Ovary (tissue), 9 donors: ENCODE measurements around the gene TNRC6B. TPM values are rescaled to one million over a fixed set of nuclear protein-coding genes. Genes with fewer than 3 reads are reported as not detected.

Experiments
- DNase-seq, 5 donors: peaks; one replicate each; pipeline ENCODE4 v3.0.0-alpha.2; 2019 to 2020
- H3K27ac ChIP-seq, 2 donors: fragments of 200-600 bp; one replicate each; pipeline versions ENCODE4 v1.5.1 to v1.8.0; 2019 to 2022
- H3K27me3 ChIP-seq: fragments of 200-600 bp; one replicate; pipeline ENCODE4 v1.8.0; 2022
- H3K36me3 ChIP-seq: fragments of 200-600 bp; sonication (generic); one replicate; pipeline ENCODE4 v1.5.1; 2019
- H3K4me1 ChIP-seq: one replicate; pipeline ENCODE4 v1.8.1; 2013; ENCODE audit warnings: mild to moderate bottlenecking, moderate library complexity; ENCODE audit not compliant: insufficient read depth
- H3K4me3 ChIP-seq: fragments of 200-600 bp; sonication (generic); one replicate; pipeline ENCODE4 v1.5.1; 2017
- H3K9me3 ChIP-seq, 2 donors: fragments of 200-600 bp in 1 of 2; sonication (generic) in 1 of 2; one replicate each; pipeline versions ENCODE4 v1.5.1 to v1.8.1; 2013 to 2019; ENCODE audit warnings: mild to moderate bottlenecking in 1 of 2, moderate library complexity in 1 of 2
- EP300 ChIP-seq: sonication (generic); formaldehyde crosslinking; IDR thresholded peaks from one replicate; pipeline ENCODE4 v1.6.1; 2017; ENCODE audit warnings: antibody characterized with exemption
- POLR2A ChIP-seq: fragments of 450-650 bp; IDR thresholded peaks from one replicate; pipeline ENCODE4 v1.6.1; 2017; ENCODE audit warnings: antibody characterized with exemption, mild to moderate bottlenecking, moderate library complexity
- WGBS, 3 donors: extraction: QIAGEN DNeasy Blood & Tissue Kit in 1 of 3; methylation state at CpG; one replicate each; pipeline versions ENCODE4 v1.1.5 to v1.1.7; 2013 to 2017; 5-methylcytosine and 5-hydroxymethylcytosine counted together
- intact Hi-C, 4 donors: fragments of 100-400 bp; cut with DNase I; formaldehyde crosslinking; loops; one replicate each; pipeline versions ENCODE4 v1.11.0 to v1.15.1; 2022 to 2023
- polyA plus RNA-seq, 2 donors: library from polyadenylated mRNA; stranded (reverse); fragments of 200-250 nt in 1 of 2; fragments of 350-450 nt in 1 of 2; fragmentation: Illumina TruSeq in 1 of 2; extraction: RNeasy Lipid Tissue Mini Kit (QIAGEN cat#74804) in 1 of 2; gene quantifications; one replicate each; pipeline ENCODE4 v1.2.3, GENCODE V29; 2013 to 2014
- total RNA-seq, 7 donors: library from RNA; depleted of rRNA in 2 of 7; stranded (reverse); fragments of >200 nt in 2 of 7; fragmentation: NEBNext Ultra II Directional in 3 of 7; extraction: Animal tissue kit (Norgen Biotek cat#: 25700) in 3 of 7; gene quantifications; one replicate each; pipeline versions ENCODE4 v1.1.0 to v1.2.4, GENCODE V29; 2016 to 2023
- TF ChIP-seq, protein P1 (sequence below), 3 donors: fragments of 450-650 bp in 2 of 3; fragments of 200-600 bp in 1 of 3; IDR thresholded peaks; one replicate each; pipeline versions ENCODE4 v1.5.1 to v1.8.0; 2016 to 2022; ENCODE audit warnings: antibody characterized with exemption in 3 of 3, mild to moderate bottlenecking in 1 of 3
- donor health status: DM: no; HTN: no; CAD: no; lungs with moderate emphysema.
- donor health status: DM: no; HTN: no; CAD: no.
- donor health status: Bipolar disorder and iron deficiency.
- donor health status: DM: yes; HTN: yes; CAD: no.
- donor health status: DM: no; HTN: no; CAD: no.
- donor health status: DM: yes; HTN: yes; CAD: no.

TNRC6B gene
- total and polyA plus RNA-seq, 9 donors = 9.4 to 52.1 (median 47.5) TPM

DNA sequence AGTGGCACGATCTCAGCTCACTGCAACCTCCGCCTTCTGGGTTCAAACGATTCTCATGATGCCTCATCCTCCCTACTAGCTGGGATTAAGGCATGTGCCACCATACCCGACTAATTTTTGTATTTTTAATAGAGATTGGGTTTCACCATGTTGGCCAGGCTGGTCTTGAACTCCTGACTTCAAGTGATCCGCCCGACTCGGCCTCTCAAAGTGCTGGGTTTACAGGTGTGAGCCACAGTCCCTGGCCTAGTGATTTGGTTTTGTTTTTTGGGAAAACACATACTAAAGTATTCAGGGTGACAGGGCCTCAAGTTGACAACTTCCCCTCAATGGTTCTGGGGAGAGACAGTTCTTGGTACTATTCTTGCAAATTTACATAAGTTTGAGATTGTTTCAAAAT, 22.1 kb downstream of the TNRC6B start:
- Histone ChIP-seq H3K36me3 (no peaks in the 10 kb centered on the region), H3K4me1 (peaks cover 18% of the 10 kb centered on the region), H3K27ac (no peak overlapping the region), H3K27me3 (no peaks in the 10 kb centered on the region), H3K4me3 (no peak overlapping the region), H3K9me3 (no peaks in the 10 kb centered on the region)
- no peak for DNase-seq
- TF ChIP-seq EP300 (no peak), POLR2A (no peak)
- TF ChIP-seq, protein P1, sequence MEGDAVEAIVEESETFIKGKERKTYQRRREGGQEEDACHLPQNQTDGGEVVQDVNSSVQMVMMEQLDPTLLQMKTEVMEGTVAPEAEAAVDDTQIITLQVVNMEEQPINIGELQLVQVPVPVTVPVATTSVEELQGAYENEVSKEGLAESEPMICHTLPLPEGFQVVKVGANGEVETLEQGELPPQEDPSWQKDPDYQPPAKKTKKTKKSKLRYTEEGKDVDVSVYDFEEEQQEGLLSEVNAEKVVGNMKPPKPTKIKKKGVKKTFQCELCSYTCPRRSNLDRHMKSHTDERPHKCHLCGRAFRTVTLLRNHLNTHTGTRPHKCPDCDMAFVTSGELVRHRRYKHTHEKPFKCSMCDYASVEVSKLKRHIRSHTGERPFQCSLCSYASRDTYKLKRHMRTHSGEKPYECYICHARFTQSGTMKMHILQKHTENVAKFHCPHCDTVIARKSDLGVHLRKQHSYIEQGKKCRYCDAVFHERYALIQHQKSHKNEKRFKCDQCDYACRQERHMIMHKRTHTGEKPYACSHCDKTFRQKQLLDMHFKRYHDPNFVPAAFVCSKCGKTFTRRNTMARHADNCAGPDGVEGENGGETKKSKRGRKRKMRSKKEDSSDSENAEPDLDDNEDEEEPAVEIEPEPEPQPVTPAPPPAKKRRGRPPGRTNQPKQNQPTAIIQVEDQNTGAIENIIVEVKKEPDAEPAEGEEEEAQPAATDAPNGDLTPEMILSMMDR (IDR thresholded peaks at IDR 0.05) = no peak
- 93 to 96% (median 95%) methylated on average over 7 of the region's 7 CpGs for WGBS, 3 donors
- intact Hi-C loops = loop anchor here in 1 of 4 donors (10.0 kb wide), 1 partner anchor 155 kb away; no protein-coding TSS in a partner anchor

DNA sequence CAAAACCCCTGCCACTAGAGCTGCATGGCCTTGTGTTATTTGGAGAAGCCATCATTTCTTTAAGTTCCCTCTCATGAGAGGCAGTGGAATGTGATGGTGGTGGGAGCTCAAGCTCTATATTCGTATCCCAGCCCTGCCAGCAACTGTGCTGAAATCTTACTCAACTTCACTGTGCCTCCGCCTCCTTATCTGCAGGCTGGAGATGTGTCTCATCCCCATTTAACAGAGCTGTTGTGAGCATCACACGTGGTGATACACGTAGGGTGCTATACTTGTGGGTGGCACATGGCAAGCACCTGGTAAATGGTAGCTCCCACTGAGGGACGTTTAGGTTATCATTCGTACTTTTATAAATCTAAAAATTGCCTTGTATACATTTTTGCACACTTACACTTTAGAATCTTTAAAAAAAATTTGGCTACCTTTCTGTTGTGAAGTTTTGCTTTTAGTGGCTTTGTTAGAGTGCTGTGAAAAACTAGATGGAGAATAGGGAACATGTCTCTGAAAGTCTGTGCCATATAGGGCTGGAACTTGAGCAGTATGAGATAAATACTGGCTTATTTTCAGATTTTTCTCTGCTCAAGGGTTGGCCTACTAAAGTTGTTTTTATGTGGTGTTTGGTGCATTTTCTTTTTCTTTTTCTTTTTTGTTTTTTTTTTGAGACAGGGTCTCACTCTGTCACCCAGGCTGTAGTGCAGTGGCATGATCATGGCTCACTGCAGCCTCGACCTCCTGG, 23.2 kb downstream of the TNRC6B start:
- intact Hi-C loops = no loop called here
- Histone ChIP-seq H3K27me3 (no peaks in the 10 kb centered on the region), H3K36me3 (no peaks in the 10 kb centered on the region), H3K4me1 (peaks cover 18% of the 10 kb centered on the region), H3K9me3 (no peaks in the 10 kb centered on the region), H3K4me3 (no peak overlapping the region), H3K27ac (no peak overlapping the region)
- DNase-seq = no peak
- TF ChIP-seq, protein P1 (IDR thresholded peaks at IDR 0.05) = no peak
- TF ChIP-seq EP300 = no peak
- no peak for TF ChIP-seq POLR2A
- 78 to 83% (median 78%) methylated on average over 7 of the region's 7 CpGs for WGBS, 3 donors

DNA sequence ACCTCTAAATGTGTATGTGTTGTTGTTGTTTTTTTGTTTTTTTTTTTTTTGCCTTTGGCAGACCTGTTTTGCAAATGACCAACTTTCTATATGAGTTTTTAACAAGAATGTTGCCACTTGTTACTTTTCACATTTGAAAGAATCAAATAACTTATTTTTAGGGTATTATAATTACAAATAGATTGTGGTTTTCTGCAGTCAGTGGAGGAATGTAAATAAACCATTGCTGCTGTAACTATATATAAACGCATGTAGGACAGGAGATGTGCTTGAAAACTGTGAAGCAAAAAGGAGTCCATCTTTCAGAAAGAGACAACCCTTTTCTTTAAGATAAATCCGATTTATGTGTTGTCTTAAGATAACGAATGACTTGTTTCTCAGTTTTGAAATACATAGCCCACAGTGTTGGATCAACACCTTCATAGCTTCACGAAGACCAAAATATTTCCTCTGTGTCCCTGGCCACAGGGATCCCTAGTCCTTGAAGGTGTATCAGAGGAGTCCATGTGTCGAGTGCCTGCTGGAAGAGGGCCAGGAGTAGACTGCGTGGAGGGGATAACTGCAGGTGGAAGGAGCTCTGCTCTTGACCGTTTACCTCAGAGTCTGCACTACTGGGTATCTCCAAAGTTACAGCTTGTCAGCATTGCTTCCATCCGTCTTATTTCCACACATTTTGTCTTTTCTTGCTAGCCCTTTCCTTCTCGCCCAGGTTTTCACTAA, 24.7 kb downstream of the TNRC6B start:
- TF ChIP-seq POLR2A = no peak
- no peak for TF ChIP-seq EP300
- TF ChIP-seq, protein P1 (IDR thresholded peaks at IDR 0.05) = no peak
- Histone ChIP-seq H3K4me1 (peaks cover 12% of the 10 kb centered on the region), H3K36me3 (no peaks in the 10 kb centered on the region), H3K27me3 (no peaks in the 10 kb centered on the region), H3K27ac (no peak overlapping the region), H3K9me3 (no peaks in the 10 kb centered on the region), H3K4me3 (no peak overlapping the region)
- intact Hi-C loops = no loop called here
- WGBS, 3 donors = 53 to 66% (median 56%) methylated on average over 9 of the region's 9 CpGs
- no peak for DNase-seq

DNA sequence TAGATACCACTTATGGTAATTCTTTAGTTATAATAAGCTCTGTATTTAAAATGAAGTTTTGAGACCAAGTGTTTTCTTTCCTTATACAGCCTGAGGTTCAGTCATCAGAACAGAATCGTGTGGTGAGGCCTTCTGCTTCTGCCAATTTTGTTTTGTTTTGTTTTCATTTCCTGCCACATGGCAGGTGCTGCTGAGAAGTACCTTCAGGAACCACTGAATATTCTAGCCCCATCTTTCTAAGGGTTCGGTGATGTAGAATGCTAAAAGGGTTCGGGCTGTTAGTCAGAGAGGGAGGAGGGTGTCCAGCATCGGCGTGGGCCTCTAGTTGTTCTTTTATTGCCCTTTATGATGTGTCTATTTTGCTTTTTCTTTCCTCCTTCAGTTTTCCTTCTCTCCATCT, 25.8 kb downstream of the TNRC6B start:
- 29 to 40% (median 33%) methylated on average over 5 of the region's 5 CpGs for WGBS, 3 donors

More for the DNA sequence above, 25.8 kb downstream of the TNRC6B start:
- intact Hi-C loops = no loop called here
- no peaks in the 10 kb centered on the region for H3K27me3 ChIP-seq
- H3K36me3 ChIP-seq = no peaks in the 10 kb centered on the region
- no peak overlapping the region for H3K27ac ChIP-seq
- no peak for DNase-seq
- no peak overlapping the region for H3K4me3 ChIP-seq
- H3K4me1 ChIP-seq = peaks cover 10% of the 10 kb centered on the region
- H3K9me3 ChIP-seq = no peaks in the 10 kb centered on the region
- TF ChIP-seq EP300 (no peak), POLR2A (no peak)
- TF ChIP-seq, protein P1 (IDR thresholded peaks at IDR 0.05) = no peak
